GM19328 (cell line): ENCODE measurements around the gene RAD9A.

Source experiments
- ATAC-seq: cut with Tn5 transposase; IDR thresholded peaks from one replicate; pipeline ENCODE4 v1.9.1; 2021; ENCODE audit warnings: mild to moderate bottlenecking, moderate library complexity; ENCODE audit not compliant: unreplicated experiment

RAD9A gene

DNA sequence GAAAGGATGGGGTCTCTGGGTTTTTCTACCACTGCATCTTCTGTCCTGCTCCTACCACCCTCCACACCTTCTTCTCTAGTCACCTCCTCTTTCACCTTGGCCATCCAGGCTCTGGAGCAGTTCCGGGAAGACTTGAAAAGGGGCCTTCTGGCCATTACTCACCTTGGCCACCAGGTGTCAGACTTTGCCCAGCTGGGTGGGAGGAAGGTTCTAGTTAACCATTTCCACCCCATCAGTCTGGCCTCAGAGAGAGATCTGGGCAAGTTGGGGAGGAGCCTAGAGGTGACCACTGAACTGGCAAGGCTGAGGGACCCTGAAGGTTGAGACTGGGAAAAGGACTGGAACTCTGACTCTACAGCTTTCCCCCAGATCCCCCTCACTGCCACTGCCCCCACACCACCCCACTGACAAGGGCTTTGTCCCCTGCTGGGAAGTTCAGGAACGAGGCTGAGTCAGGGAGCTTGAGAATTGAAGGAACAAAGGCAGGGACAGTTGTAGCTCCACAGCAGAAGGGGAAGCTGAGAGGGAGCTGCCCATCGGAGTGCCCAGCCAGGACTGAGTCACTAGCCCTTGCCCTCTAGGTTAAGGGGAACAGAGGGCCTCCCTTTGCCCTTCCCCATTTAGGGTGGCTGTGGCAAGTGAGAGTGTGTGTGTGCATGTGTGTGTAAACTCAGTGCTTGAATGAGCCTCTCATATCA lies 34.8 kb upstream of the RAD9A start:
- ATAC-seq = no peak

DNA sequence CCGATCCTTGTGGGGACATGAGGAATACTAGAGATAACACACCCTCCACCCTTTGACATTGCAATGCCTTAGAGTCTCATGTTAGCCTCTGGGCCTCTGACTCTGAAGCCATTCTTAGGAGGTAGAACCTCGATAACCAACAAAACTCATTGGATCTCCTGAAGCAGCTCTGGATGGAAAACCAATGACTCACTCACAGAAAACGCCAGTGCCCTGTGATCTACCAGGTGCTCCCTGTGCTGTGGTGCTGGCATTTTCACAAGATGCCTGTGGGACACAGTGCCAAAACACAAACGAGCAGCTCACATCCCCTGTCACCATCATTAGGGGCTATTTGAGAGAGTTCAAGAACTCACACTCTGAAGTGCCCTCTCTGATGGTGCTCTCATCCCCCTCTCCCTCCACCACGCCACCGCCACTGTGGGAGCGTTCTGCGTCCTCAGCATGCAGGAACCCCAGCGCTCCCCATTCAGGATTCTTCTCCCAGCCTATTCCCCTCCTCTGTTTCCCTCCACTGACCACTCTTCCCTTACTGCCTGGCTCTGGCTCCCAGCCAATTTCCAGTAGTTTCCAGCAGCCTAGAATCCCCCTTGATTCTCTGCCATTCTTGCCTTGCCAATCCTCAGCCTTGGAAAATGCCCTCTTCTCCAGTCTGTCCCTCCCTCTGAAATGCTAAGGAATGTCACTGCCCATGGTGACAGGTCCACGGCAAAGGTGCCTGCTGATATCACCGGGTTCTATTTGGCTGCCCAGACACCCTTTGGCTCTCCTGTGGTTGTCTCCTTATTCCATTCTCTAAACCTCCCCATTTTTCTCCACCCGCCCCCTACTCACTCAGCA lies 33.7 kb upstream of the RAD9A start:
- no peak for ATAC-seq

- ATAC-seq = no peak
These were observed 27.6 kb upstream of the RAD9A start for GRCh38 chr11:67364169-67364568.

- no peak for ATAC-seq
These were observed 26.7 kb upstream of the RAD9A start for GRCh38 chr11:67364783-67365722.

- ATAC-seq = no peak
These were observed 25.9 kb upstream of the RAD9A start for GRCh38 chr11:67365736-67366444.

- ATAC-seq = no peak
These were observed 25.2 kb upstream of the RAD9A start for GRCh38 chr11:67366546-67366945.

GRCh38 chr11:67366961-67367760 lies 24.6 kb upstream of the RAD9A start:
- ATAC-seq = no peak

- ATAC-seq = no peak
These were observed 24.0 kb upstream of the RAD9A start for GRCh38 chr11:67367761-67368227.

DNA sequence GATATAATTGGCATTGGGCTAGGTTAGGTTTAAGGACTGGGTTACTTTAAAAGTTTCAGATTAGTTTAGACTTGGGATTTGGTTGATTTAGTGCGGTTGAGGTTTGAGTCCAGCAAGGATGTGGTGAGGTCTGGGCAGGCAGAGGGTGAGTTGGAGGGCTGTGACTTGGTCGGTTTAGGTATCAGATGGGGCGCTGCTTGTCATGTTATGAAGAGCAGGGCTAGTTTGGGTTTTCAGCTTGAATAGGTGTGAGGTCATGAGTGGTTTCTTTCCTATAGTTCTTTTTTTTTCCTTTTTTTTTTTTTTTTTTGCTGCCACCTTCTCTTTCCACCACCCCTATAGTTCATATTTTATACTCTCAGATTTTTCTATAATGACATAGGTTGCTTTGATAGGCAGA lies 23.2 kb upstream of the RAD9A start:
- no peak for ATAC-seq

- no peak for ATAC-seq
These were observed 22.5 kb upstream of the RAD9A start for GRCh38 chr11:67369275-67369674.

GRCh38 chr11:67369801-67370284 lies 21.9 kb upstream of the RAD9A start:
- no peak for ATAC-seq

DNA sequence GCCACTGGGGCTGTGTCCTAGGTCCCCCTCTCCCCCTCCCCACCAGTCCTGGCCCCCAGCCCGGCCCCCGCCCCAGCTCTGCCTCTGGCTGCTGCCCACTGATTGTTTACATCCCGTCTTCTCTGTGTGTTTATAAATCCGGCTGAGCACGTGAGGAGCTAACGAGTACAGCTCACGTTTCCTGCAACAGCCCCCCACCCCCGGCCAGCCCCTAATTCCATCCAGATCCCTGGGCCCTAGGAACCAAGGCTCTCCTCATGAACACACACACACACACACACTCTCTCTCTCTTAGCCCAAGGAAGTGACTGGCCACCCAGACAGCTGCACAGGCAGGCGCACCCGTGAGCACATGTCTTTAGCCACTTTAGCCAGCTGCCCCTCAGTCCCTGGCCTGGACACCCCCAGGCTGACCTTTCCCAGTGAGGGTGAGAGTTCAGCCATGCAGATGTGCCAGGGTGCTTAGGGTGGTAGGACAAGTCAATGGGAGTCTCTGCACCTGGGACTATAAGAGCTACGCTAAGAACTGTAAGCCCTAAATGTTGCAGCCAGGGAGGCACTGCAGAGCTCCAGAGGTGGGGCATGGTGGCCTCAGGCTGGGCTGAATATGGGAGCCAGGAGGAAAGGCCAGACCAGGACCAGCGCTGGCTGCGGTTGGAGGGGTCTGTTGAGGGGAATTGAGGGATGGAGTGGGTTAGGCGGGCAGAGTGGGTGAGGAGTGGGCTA lies 21.3 kb upstream of the RAD9A start:
- ATAC-seq = no peak

- no peak for ATAC-seq
These were observed 20.4 kb upstream of the RAD9A start for GRCh38 chr11:67371189-67371910.

DNA sequence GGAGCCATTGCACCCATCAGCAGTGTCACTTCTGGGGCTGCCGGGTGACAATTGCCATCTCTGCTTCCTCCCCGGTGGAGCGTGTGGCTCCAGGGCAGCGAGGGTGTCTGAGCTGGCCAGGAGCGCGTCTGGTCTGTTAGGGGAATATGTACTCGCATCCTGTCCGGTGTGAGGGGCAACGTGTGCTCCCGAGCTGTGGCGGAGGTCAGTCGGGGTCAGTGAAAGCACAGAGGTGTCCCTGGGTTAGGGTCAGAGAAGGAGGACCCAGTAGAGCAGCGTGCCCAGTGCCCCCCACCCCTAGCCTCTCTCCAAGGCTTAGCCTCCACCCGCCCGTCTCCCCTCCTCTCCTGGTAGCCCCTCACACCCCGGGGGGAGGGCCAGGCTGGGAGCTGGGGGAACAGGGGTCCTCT lies 19.9 kb upstream of the RAD9A start:
- ATAC-seq = no peak

DNA sequence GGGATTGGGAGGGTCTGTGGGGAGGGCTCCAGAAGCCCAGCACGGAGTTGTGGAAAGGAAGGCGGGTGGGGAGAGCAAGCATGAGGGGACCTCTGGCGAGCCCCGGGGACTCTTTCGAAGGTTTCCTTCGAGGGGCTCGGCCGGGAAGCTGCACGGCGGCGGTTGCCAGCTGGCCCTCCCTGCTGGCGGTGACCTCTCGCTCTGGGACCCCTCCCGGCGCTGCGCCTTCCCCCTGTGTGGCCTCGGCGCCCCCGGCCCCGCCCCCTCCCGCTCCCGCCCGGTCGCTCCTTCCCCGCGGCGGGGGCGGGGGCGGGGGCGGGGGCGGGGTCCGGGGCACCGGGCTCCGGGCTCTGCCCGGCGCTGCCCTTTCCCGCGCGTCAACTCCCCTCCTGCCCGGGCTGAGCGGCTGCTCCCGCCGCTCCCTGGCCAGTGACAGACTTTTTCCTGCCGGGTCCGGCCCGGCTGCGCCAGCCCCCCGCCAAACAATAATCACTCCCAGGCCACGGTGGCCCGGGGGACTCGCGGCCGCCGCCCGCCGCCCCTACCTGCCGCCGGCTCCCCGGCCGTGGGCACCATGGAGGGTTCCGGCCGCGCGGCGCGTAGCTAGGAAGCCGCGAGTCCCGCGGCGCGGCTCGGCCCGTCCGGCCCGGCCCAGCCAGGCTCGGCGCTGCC lies 19.3 kb upstream of the RAD9A start:
- no peak for ATAC-seq

GRCh38 chr11:67372993-67373647 lies 18.7 kb upstream of the RAD9A start, which contains the start of gene CLCF1:
CLCF1 (minus strand) TSS chr11:67373598; CDS start chr11:67373539, 59 bp downstream.
- ATAC-seq = no peak
